GM12878 (cell line): Measurements from ENCODE around the gene TMEM196. TPM values are rescaled to one million over a fixed set of nuclear protein-coding genes. Genes with fewer than 3 reads are reported as not detected.

Experiments used
- ATAC-seq: fragments of 200-7000 bp; cut with Tn5 transposase; 3 replicates; pipeline ENCODE4 v1.9.1; 2020; ENCODE audit warnings: mild to moderate bottlenecking, moderate library complexity
- BruUV-seq: library from RNA; stranded (reverse); fragments of 400-500 nt; replicated peaks from 2 replicates; lab custom pipeline; 2021; lab: Mats Ljungman, UMichigan
- CTCF ChIA-PET: fragments of 300-600 bp; sonication (Branson Sonifier 250); formaldehyde crosslinking; extraction: SDS; loops from one replicate; lab custom pipeline; 2021; ENCODE audit warnings: inconsistent platforms; lab: Yijun Ruan, JAX
- POLR2A ChIA-PET: fragments of 350-600 bp; formaldehyde crosslinking; extraction: SDS; loops from one replicate; lab custom pipeline; 2021; ENCODE audit warnings: inconsistent platforms; lab: Charles Lee
- RAD21 ChIA-PET: fragments of 300-600 bp; sonication (Branson Sonifier 250); formaldehyde crosslinking; loops from one replicate; lab custom pipeline; 2023; ENCODE audit warnings: antibody characterized with exemption; ENCODE audit not compliant: unreplicated experiment; lab: Charles Lee
- SMC1A ChIA-PET: fragments of 300-600 bp; sonication (Branson Sonifier 250); formaldehyde crosslinking; loops from one replicate; lab custom pipeline; 2023; ENCODE audit not compliant: unreplicated experiment, uncharacterized antibody; lab: Charles Lee
- DNase-seq: peaks from one replicate; pipeline ENCODE4 v3.0.0-alpha.2; 2011; ENCODE audit warnings: low read depth, low spot score
- FAIRE-seq: peaks from 3 replicates; lab custom pipeline; 2011; peaks lifted over from hg19 to GRCh38; lab: Jason Lieb, UNC
- H2AFZ ChIP-seq: 2 replicates; pipeline ENCODE4 v1.6.0; 2011; ENCODE audit warnings: low read depth, low read length, control low read depth; ENCODE audit not compliant: control insufficient read depth
- H3K27ac ChIP-seq: 2 replicates; pipeline ENCODE4 v1.5.1; 2011; ENCODE audit warnings: control low read depth; ENCODE audit not compliant: control insufficient read depth, insufficient read depth
- H3K27me3 ChIP-seq, 2 experiments: replicated peaks in 1 of 2; 2 replicates each; pipeline versions ENCODE4 v1.6.0 to v1.6.1; 2011; ENCODE audit warnings: low read length in 1 of 2; ENCODE audit not compliant: control insufficient read depth in 2 of 2, insufficient read depth in 2 of 2
- H3K36me3 ChIP-seq, 2 experiments: 2 replicates each; pipeline ENCODE4 v1.5.1; 2011; ENCODE audit warnings: low read length in 1 of 2; ENCODE audit not compliant: control insufficient read depth in 2 of 2, insufficient read depth in 2 of 2
- H3K4me1 ChIP-seq: 2 replicates; pipeline ENCODE4 v1.6.1; 2011; ENCODE audit warnings: mild to moderate bottlenecking, low read length, moderate library complexity, mixed read lengths; ENCODE audit not compliant: control insufficient read depth, insufficient read depth
- H3K4me2 ChIP-seq: 2 replicates; pipeline ENCODE4 v1.6.0; 2011; ENCODE audit warnings: control low read depth; ENCODE audit not compliant: control insufficient read depth, insufficient read depth
- H3K4me3 ChIP-seq: fragments of 200-600 bp; sonication (generic); 2 replicates; pipeline ENCODE4 v1.5.1; 2016
- H3K79me2 ChIP-seq: 2 replicates; pipeline ENCODE4 v1.6.0; 2011; ENCODE audit warnings: low read length; ENCODE audit not compliant: control insufficient read depth, insufficient read depth
- H3K9ac ChIP-seq: 2 replicates; pipeline ENCODE4 v1.8.0; 2011; ENCODE audit warnings: low read length, control low read depth, mixed read lengths; ENCODE audit not compliant: control insufficient read depth, insufficient read depth
- H3K9me3 ChIP-seq: replicated peaks from 3 replicates; pipeline ENCODE4 v1.5.1; 2011; ENCODE audit warnings: mild to moderate bottlenecking, low read length; ENCODE audit not compliant: control insufficient read depth, insufficient read depth
- H4K20me1 ChIP-seq: 2 replicates; pipeline ENCODE4 v1.6.0; 2011; ENCODE audit not compliant: control insufficient read depth, insufficient read depth
- ATF2 ChIP-seq: IDR thresholded peaks from 2 replicates; pipeline ENCODE4 v1.6.1; 2012; ENCODE audit warnings: low read length, inconsistent platforms
- BMI1 ChIP-seq: fragments of 450-650 bp; IDR thresholded peaks from 2 replicates; pipeline ENCODE4 v1.6.1; 2016; ENCODE audit warnings: mild to moderate bottlenecking, moderate library complexity, borderline replicate concordance
- CBFB ChIP-seq: IDR thresholded peaks from 2 replicates; pipeline ENCODE4 v1.6.1; 2016; ENCODE audit warnings: antibody characterized with exemption, low read depth
- CHD1 ChIP-seq: IDR thresholded peaks from 2 replicates; pipeline ENCODE4 v1.6.1; 2012; ENCODE audit warnings: low read depth, low read length, improper control_type of control experiment
- DPF2 ChIP-seq: fragments of 450-650 bp; IDR thresholded peaks from 2 replicates; pipeline ENCODE4 v1.6.1; 2017; ENCODE audit warnings: mild to moderate bottlenecking
- HDAC6 ChIP-seq: fragments of 200-600 bp; sonication (generic); IDR thresholded peaks from one replicate; pipeline ENCODE4 v1.8.0; 2017; ENCODE audit warnings: antibody characterized with exemption; ENCODE audit not compliant: unreplicated experiment
- IRF5 ChIP-seq: fragments of 450-650 bp; IDR thresholded peaks from 2 replicates; pipeline ENCODE4 v1.6.1; 2017; ENCODE audit warnings: borderline replicate concordance
- KAT2A ChIP-seq: conservative IDR thresholded peaks from 2 replicates; pipeline ENCODE4 v1.6.1; 2011; ENCODE audit warnings: low read depth, low read length; ENCODE audit not compliant: control insufficient read depth
- LARP7 ChIP-seq: fragments of 450-650 bp; IDR thresholded peaks from 2 replicates; pipeline ENCODE4 v1.6.1; 2017; ENCODE audit warnings: mild to moderate bottlenecking
- MEF2A ChIP-seq: IDR thresholded peaks from 2 replicates; pipeline ENCODE4 v1.6.1; 2011; ENCODE audit warnings: low read depth, mild to moderate bottlenecking, low read length, moderate library complexity; ENCODE audit not compliant: insufficient read depth
- PAX8 ChIP-seq: fragments of 450-650 bp; IDR thresholded peaks from 2 replicates; pipeline ENCODE4 v1.6.1; 2017; ENCODE audit warnings: mild to moderate bottlenecking, moderate library complexity
- POLR2AphosphoS5 ChIP-seq: IDR thresholded peaks from 2 replicates; pipeline ENCODE4 v1.6.1; 2011; ENCODE audit warnings: mild to moderate bottlenecking, low read length, inconsistent platforms
- RAD51 ChIP-seq: fragments of 450-650 bp; IDR thresholded peaks from 2 replicates; pipeline ENCODE4 v1.6.1; 2016; ENCODE audit warnings: moderate library complexity, mild to moderate bottlenecking, inconsistent platforms
- SMARCA5 ChIP-seq: fragments of 450-650 bp; IDR thresholded peaks from 2 replicates; pipeline ENCODE4 v1.6.1; 2017; ENCODE audit warnings: mild to moderate bottlenecking
- TARDBP ChIP-seq: IDR thresholded peaks from 2 replicates; pipeline ENCODE4 v1.6.1; 2016; ENCODE audit warnings: borderline replicate concordance
- ZNF622 ChIP-seq: fragments of 450-650 bp; IDR thresholded peaks from 2 replicates; pipeline ENCODE4 v1.6.1; 2017; ENCODE audit warnings: mild to moderate bottlenecking, inconsistent platforms
- WGBS: methylation state at CpG from one replicate; pipeline ENCODE4 v1.1.6; 2016; ENCODE audit warnings: low lambda C conversion rate; ENCODE audit not compliant: insufficient replicate concordance, insufficient coverage; ENCODE audit errors: missing lambda C conversion rate; 5-methylcytosine and 5-hydroxymethylcytosine counted together
- in situ Hi-C: fragments of 300-500 bp; cut with MboI; formaldehyde crosslinking; loops from 9 replicates; pipeline ENCODE4 v1.14.3; 2018; ENCODE audit warnings: mixed read lengths
- intact Hi-C: fragments of 100-400 bp; cut with micrococcal nuclease; formaldehyde crosslinking; loops from one replicate; pipeline ENCODE4 v1.14.2; 2022; ENCODE audit not compliant: unreplicated experiment
- polyA plus RNA-seq, 11 experiments: library from polyadenylated mRNA; depleted of rRNA in 4 of 11; unstranded in 6 of 11; stranded (reverse) in 5 of 11; fragments of >200 nt; fragmentation: Nextera tagmentation in 4 of 11; fragmentation: Illumina TruSeq in 1 of 11; extraction: Ambion mirVana in 4 of 11; extraction: Trizol in 1 of 11; gene quantifications; 1 replicate in 1 of 11; 2 replicates in 10 of 11; pipeline versions ENCODE4 v1.2.1 to v1.2.3, GENCODE V29; 2011 to 2016; ENCODE audit warnings: inconsistent platforms in 2 of 11, missing spikeins in 2 of 11, low read depth in 1 of 11
- total RNA-seq, 4 experiments: library from RNA; depleted of rRNA in 3 of 4; stranded (reverse); fragments of >200 nt in 3 of 4; fragmentation: Illumina TruSeq in 1 of 4; extraction: Trizol in 1 of 4; gene quantifications; 2 replicates each; pipeline versions ENCODE4 v1.2.1 to v1.2.3, GENCODE V29; 2013 to 2021

The TMEM196 gene
- total and polyA plus RNA-seq, 10 of the 15 experiments (the other 5 are each of a cell fraction or from before 2014, with no cell fraction given), result 0.04 TPM; not detected in 9

- intact Hi-C loops (no loop called here), in situ Hi-C loops (no loop called here)
- ATAC-seq (no peak), DNase-seq (no peak), FAIRE-seq (no peak)
- RAD21 ChIA-PET, result no interaction called here
- no peak for TF ChIP-seq BMI1
- no peak for TF ChIP-seq IRF5
- TF ChIP-seq RAD51, result no peak
- TF ChIP-seq LARP7, result no peak
- TF ChIP-seq KAT2A, result no peak
- no peak for TF ChIP-seq ATF2
- no peak for TF ChIP-seq CBFB
- no peak for TF ChIP-seq DPF2
- no peak for TF ChIP-seq SMARCA5
- no peak for TF ChIP-seq CHD1
- TF ChIP-seq PAX8, result no peak
- no peak for TF ChIP-seq ZNF622
- TF ChIP-seq HDAC6, result no peak
- TF ChIP-seq TARDBP, result no peak
- no peak for TF ChIP-seq POLR2AphosphoS5
- TF ChIP-seq MEF2A, result no peak
- CTCF ChIA-PET, result interaction anchor here (0.9 kb wide), 1 partner anchor 192 kb away, joined by 3 read pairs; no protein-coding TSS in a partner anchor
- no peaks in the 10 kb centered on the region for H3K9me3 ChIP-seq
- H3K4me2 ChIP-seq, result no peak overlapping the region
- no peaks in the 10 kb centered on the region for H3K27me3 ChIP-seq
- no peak overlapping the region for H3K9ac ChIP-seq
- no peak overlapping the region for H2AFZ ChIP-seq
- no peaks in the 10 kb centered on the region for H4K20me1 ChIP-seq
- WGBS, result 76% methylated on average over 5 of the region's 5 CpGs
- SMC1A ChIA-PET, result no interaction called here
- no peaks in the 10 kb centered on the region for H3K4me1 ChIP-seq
- H3K36me3 ChIP-seq, result no peaks in the 10 kb centered on the region
- H3K79me2 ChIP-seq, result no peaks in the 10 kb centered on the region
- BruUV-seq, result no TSS peak
- POLR2A ChIA-PET, result no interaction called here
- no peak overlapping the region for H3K27ac ChIP-seq
- no peak overlapping the region for H3K4me3 ChIP-seq
These were observed 91.8 kb downstream of the TMEM196 start for GRCh38 chr7:19681596-19681995.
